H9 (cell line): Measurements from ENCODE around the gene TM9SF3. TPM values are rescaled to one million over a fixed set of nuclear protein-coding genes. Genes with fewer than 3 reads are reported as not detected.

Source experiments
- DNase-seq: peaks from one replicate; pipeline ENCODE4 v3.0.0-alpha.2; 2017
- H2AFZ ChIP-seq: one replicate; pipeline ENCODE4 v1.6.1; 2013; ENCODE audit warnings: mild to moderate bottlenecking, low read length, control low read depth, moderate library complexity
- H2AK5ac ChIP-seq: 2 replicates; pipeline ENCODE4 v1.6.1; 2013; ENCODE audit warnings: low read length, control low read depth, mixed read lengths; ENCODE audit not compliant: insufficient read length
- H2BK120ac ChIP-seq: one replicate; pipeline ENCODE4 v1.6.1; 2013; ENCODE audit warnings: low read depth, mild to moderate bottlenecking, low read length, control low read depth, inconsistent platforms; ENCODE audit not compliant: poor library complexity, severe bottlenecking
- H2BK12ac ChIP-seq: 2 replicates; pipeline ENCODE4 v1.6.1; 2013; ENCODE audit warnings: low read length, control low read depth, mixed read lengths, low read depth; ENCODE audit not compliant: insufficient read length
- H2BK15ac ChIP-seq: 2 replicates; pipeline ENCODE4 v1.6.1; 2013; ENCODE audit warnings: low read depth, low read length, control low read depth
- H2BK20ac ChIP-seq: one replicate; pipeline ENCODE4 v1.6.1; 2013; ENCODE audit warnings: low read depth, mild to moderate bottlenecking, low read length, control low read depth, inconsistent platforms; ENCODE audit not compliant: poor library complexity, severe bottlenecking
- H2BK5ac ChIP-seq: 2 replicates; pipeline ENCODE4 v1.6.1; 2013; ENCODE audit warnings: low read length, control low read depth, mixed read lengths; ENCODE audit not compliant: insufficient read length
- H3K14ac ChIP-seq: 2 replicates; pipeline ENCODE4 v1.6.1; 2013; ENCODE audit warnings: low read length, control low read depth; ENCODE audit not compliant: insufficient read depth
- H3K18ac ChIP-seq: 2 replicates; pipeline ENCODE4 v1.6.1; 2013; ENCODE audit warnings: low read depth, mild to moderate bottlenecking, mixed read lengths, low read length, control low read depth; ENCODE audit not compliant: insufficient read length
- H3K23ac ChIP-seq: 2 replicates; pipeline ENCODE4 v1.6.1; 2013; ENCODE audit warnings: low read length, control low read depth, mixed read lengths, low read depth; ENCODE audit not compliant: insufficient read length
- H3K23me2 ChIP-seq: 2 replicates; pipeline ENCODE4 v1.6.1; 2013; ENCODE audit warnings: low read depth, mild to moderate bottlenecking, mixed read lengths, low read length, control low read depth; ENCODE audit not compliant: insufficient read length, poor library complexity, severe bottlenecking
- H3K27ac ChIP-seq: 2 replicates; pipeline ENCODE4 v1.5.1; 2013; ENCODE audit warnings: low read length, control low read depth, mixed read lengths, low read depth; ENCODE audit not compliant: insufficient read length
- H3K27me3 ChIP-seq: 2 replicates; pipeline ENCODE4 v1.6.1; 2013; ENCODE audit warnings: low read length, control low read depth, inconsistent platforms; ENCODE audit not compliant: insufficient read depth
- H3K4ac ChIP-seq: 2 replicates; pipeline ENCODE4 v1.6.1; 2013; ENCODE audit warnings: low read depth, mild to moderate bottlenecking, control low read depth, inconsistent platforms, low read length, moderate library complexity
- H3K4me1 ChIP-seq: 2 replicates; pipeline ENCODE4 v1.6.1; 2013; ENCODE audit warnings: low read length, control low read depth, inconsistent platforms; ENCODE audit not compliant: insufficient read depth
- H3K4me2 ChIP-seq: 2 replicates; pipeline ENCODE4 v1.6.1; 2013; ENCODE audit warnings: low read length, control low read depth, mixed read lengths; ENCODE audit not compliant: insufficient read length, insufficient read depth
- H3K56ac ChIP-seq: 2 replicates; pipeline ENCODE4 v1.6.1; 2013; ENCODE audit warnings: low read depth, mild to moderate bottlenecking, mixed read lengths, low read length, control low read depth; ENCODE audit not compliant: insufficient read length
- H3K79me1 ChIP-seq: 2 replicates; pipeline ENCODE4 v1.6.1; 2013; ENCODE audit warnings: low read depth, mild to moderate bottlenecking, moderate library complexity, low read length, control low read depth, inconsistent platforms; ENCODE audit not compliant: insufficient read depth, poor library complexity, severe bottlenecking
- H3K79me2 ChIP-seq: 2 replicates; pipeline ENCODE4 v1.6.1; 2013; ENCODE audit warnings: low read length, control low read depth, inconsistent platforms; ENCODE audit not compliant: insufficient read depth
- H3K9ac ChIP-seq: 2 replicates; pipeline ENCODE4 v1.6.1; 2013; ENCODE audit warnings: low read length, control low read depth, mixed read lengths; ENCODE audit not compliant: insufficient read length; ENCODE audit errors: extremely low read depth
- H3K9me3 ChIP-seq: one replicate; pipeline ENCODE4 v1.6.1; 2013; ENCODE audit warnings: low read depth, low read length, inconsistent platforms; ENCODE audit not compliant: control insufficient read depth
- H3T11ph ChIP-seq: one replicate; pipeline ENCODE4 v1.6.1; 2013; ENCODE audit warnings: mild to moderate bottlenecking, low read length, control low read depth, inconsistent platforms
- H4K20me1 ChIP-seq: one replicate; pipeline ENCODE4 v1.6.1; 2013; ENCODE audit not compliant: control insufficient read depth, insufficient read length, insufficient read depth
- H4K5ac ChIP-seq: 2 replicates; pipeline ENCODE4 v1.6.1; 2013; ENCODE audit warnings: low read depth, mild to moderate bottlenecking, mixed read lengths, low read length, control low read depth; ENCODE audit not compliant: insufficient read length
- H4K8ac ChIP-seq: replicated peaks from 2 replicates; pipeline ENCODE4 v1.6.1; 2013; ENCODE audit warnings: low read length, control low read depth, mixed read lengths, low read depth; ENCODE audit not compliant: insufficient read length
- H4K91ac ChIP-seq: 2 replicates; pipeline ENCODE4 v1.6.1; 2013; ENCODE audit warnings: low read depth, mild to moderate bottlenecking, moderate library complexity, mixed read lengths, low read length, control low read depth; ENCODE audit not compliant: insufficient read length
- H3K27ac Mint-ChIP-seq, 3 experiments: 2 replicates in 2 of 3; 3 replicates in 1 of 3; pipeline ENCODE4 v1.8.0; 2020 to 2021; ENCODE audit warnings: mixed read lengths in 3 of 3, mild to moderate bottlenecking in 1 of 3, moderate library complexity in 1 of 3
- H3K27me3 Mint-ChIP-seq: 2 replicates; pipeline ENCODE4 v1.8.0; 2021; ENCODE audit warnings: low read depth, mild to moderate bottlenecking, moderate library complexity, mixed read lengths
- H3K36me3 Mint-ChIP-seq, 3 experiments: 2 replicates in 2 of 3; 3 replicates in 1 of 3; pipeline ENCODE4 v1.8.0; 2020 to 2021; ENCODE audit warnings: low read depth in 3 of 3, mixed read lengths in 3 of 3; ENCODE audit not compliant: insufficient read depth in 1 of 3
- H3K4me1 Mint-ChIP-seq, 2 experiments: 2 replicates each; pipeline ENCODE4 v1.8.0; 2020; ENCODE audit warnings: mixed read lengths in 2 of 2
- H3K4me3 Mint-ChIP-seq, 2 experiments: 2 replicates in 1 of 2; 3 replicates in 1 of 2; pipeline ENCODE4 v1.8.0; 2020 to 2021; ENCODE audit warnings: mild to moderate bottlenecking in 2 of 2, mixed read lengths in 2 of 2, moderate library complexity in 1 of 2
- H3K9me3 Mint-ChIP-seq, 2 experiments: 2 replicates in 1 of 2; 3 replicates in 1 of 2; pipeline ENCODE4 v1.8.0; 2020; ENCODE audit warnings: mild to moderate bottlenecking in 2 of 2, mixed read lengths in 2 of 2, moderate library complexity in 1 of 2
- WGBS: extraction: QIAGEN DNeasy Blood & Tissue Kit; methylation state at CpG from one replicate; pipeline ENCODE4 v1.1.7; 2013; ENCODE audit warnings: missing lambda C conversion rate, low lambda C conversion rate, mixed read lengths; ENCODE audit not compliant: insufficient read length; ENCODE audit errors: extremely low coverage; 5-methylcytosine and 5-hydroxymethylcytosine counted together
- total RNA-seq: library from RNA; stranded (reverse); gene quantifications from 2 replicates; pipeline ENCODE4 v1.2.1, GENCODE V29; 2021
- TF ChIP-seq, protein P1 (sequence below): fragments of 200-600 bp; sonication (generic); conservative IDR thresholded peaks from 3 replicates; pipeline ENCODE4 v1.8.0; 2021; ENCODE audit warnings: antibody characterized with exemption, mild to moderate bottlenecking

The TM9SF3 gene
- total RNA-seq, 1 experiment from 2014 or later = 120 TPM

DNA sequence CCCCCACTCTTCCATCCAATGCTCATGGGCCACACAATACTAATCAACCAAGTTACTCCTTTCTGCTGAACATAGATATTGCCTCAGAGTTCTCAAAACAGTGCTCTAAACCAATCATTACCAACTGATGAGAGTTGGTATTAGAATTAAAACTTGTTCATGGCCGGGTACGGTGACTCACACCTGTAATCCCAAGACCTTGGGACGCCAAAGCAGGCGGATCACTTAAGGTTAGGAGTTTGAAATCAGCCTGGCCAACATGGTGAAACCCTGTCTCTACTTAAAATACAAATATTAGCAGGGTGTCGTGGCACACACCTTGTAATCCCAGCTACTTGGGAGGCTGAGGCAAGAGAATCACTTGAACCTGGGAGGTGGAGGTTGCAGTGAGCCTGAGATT is 8.2 kb downstream of the TM9SF3 start:
- no peak overlapping the region for H3K27ac Mint-ChIP-seq
- H3K14ac ChIP-seq = no peak overlapping the region
- H2BK120ac ChIP-seq = no peak overlapping the region
- no peak for DNase-seq
- H3K23ac ChIP-seq = no peak overlapping the region
- no peak overlapping the region for H4K8ac ChIP-seq
- H3K9ac ChIP-seq = no peak overlapping the region
- no peak overlapping the region for H3K4me3 Mint-ChIP-seq
- H3K56ac ChIP-seq = no peak overlapping the region
- H2AK5ac ChIP-seq = no peak overlapping the region
- H2BK15ac ChIP-seq = no peak overlapping the region
- H3K4ac ChIP-seq = no peak overlapping the region
- H3K27me3 ChIP-seq = no peaks in the 10 kb centered on the region
- H3K4me1 ChIP-seq = no peaks in the 10 kb centered on the region
- H2BK5ac ChIP-seq = no peak overlapping the region
- no peak overlapping the region for H3T11ph ChIP-seq
- H3K79me2 ChIP-seq = peaks cover 29% of the 10 kb centered on the region; the same call in 1 of the 2 replicates
- TF ChIP-seq, protein P1, sequence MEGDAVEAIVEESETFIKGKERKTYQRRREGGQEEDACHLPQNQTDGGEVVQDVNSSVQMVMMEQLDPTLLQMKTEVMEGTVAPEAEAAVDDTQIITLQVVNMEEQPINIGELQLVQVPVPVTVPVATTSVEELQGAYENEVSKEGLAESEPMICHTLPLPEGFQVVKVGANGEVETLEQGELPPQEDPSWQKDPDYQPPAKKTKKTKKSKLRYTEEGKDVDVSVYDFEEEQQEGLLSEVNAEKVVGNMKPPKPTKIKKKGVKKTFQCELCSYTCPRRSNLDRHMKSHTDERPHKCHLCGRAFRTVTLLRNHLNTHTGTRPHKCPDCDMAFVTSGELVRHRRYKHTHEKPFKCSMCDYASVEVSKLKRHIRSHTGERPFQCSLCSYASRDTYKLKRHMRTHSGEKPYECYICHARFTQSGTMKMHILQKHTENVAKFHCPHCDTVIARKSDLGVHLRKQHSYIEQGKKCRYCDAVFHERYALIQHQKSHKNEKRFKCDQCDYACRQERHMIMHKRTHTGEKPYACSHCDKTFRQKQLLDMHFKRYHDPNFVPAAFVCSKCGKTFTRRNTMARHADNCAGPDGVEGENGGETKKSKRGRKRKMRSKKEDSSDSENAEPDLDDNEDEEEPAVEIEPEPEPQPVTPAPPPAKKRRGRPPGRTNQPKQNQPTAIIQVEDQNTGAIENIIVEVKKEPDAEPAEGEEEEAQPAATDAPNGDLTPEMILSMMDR = no peak
- H3K27me3 Mint-ChIP-seq = no peaks in the 10 kb centered on the region
- H4K91ac ChIP-seq = no peak overlapping the region
- H3K4me1 Mint-ChIP-seq = peaks cover 22 to 34% of the 10 kb centered on the region in 2 experiments
- H3K9me3 ChIP-seq = no peaks in the 10 kb centered on the region
- H3K18ac ChIP-seq = no peak overlapping the region
- H3K27ac ChIP-seq = no peak overlapping the region
- no peak overlapping the region for H3K4me2 ChIP-seq
- peaks cover 9 to 21% (median 16%) of the 10 kb centered on the region in 3 experiments; a peak in 6 of 7 replicates for H3K36me3 Mint-ChIP-seq
- no peak overlapping the region for H2BK12ac ChIP-seq
- H4K20me1 ChIP-seq = no peaks in the 10 kb centered on the region
- no peaks in the 10 kb centered on the region for H3K9me3 Mint-ChIP-seq
- H2BK20ac ChIP-seq = no peak overlapping the region
- no peak overlapping the region for H4K5ac ChIP-seq
- peaks cover 4% of the 10 kb centered on the region for H3K79me1 ChIP-seq
- H3K23me2 ChIP-seq = no peaks in the 10 kb centered on the region
- H2AFZ ChIP-seq = no peak overlapping the region
- no CpG with 5 or more reads among the region's 5 CpGs for WGBS
